ENCODE data around the gene FOXP2. TPM values are rescaled to one million over a fixed set of nuclear protein-coding genes. Genes with fewer than 3 reads are reported as not detected.

FOXP2 gene
- total and polyA plus RNA-seq, 10 of the 15 experiments (the other 5 are each of a cell fraction or from before 2014, with no cell fraction given), result 0.99 to 2.5 (median 1.8) TPM

- TF ChIP-seq SP1 (IDR thresholded peaks at IDR 0.05; ENCODE audit: low read depth, low read length) (no peak), NR2F1 (conservative IDR thresholded peaks at IDR 0.05) (no peak), SMC3 (IDR thresholded peaks at IDR 0.05; ENCODE audit: borderline replicate concordance, low read length) (no peak), NFYB (IDR thresholded peaks at IDR 0.05; ENCODE audit: insufficient read depth, low read depth, low read length) (no peak), SPI1 (IDR thresholded peaks at IDR 0.05; ENCODE audit: borderline replicate concordance, insufficient read depth, low read depth, low read length) (no peak), CEBPZ (IDR thresholded peaks at IDR 0.05; ENCODE audit: low read depth, low read length) (no peak), TARDBP (IDR thresholded peaks at IDR 0.05; ENCODE audit: borderline replicate concordance) (no peak), FOS (IDR thresholded peaks at IDR 0.05; ENCODE audit: borderline replicate concordance, extremely low read depth, insufficient read length) (no peak), ZNF592 (IDR thresholded peaks at IDR 0.05) (no peak)
Measured at GRCh38 chr7:114534953-114535352, 120.3 kb downstream of the FOXP2 start.

More at GRCh38 chr7:114534953-114535352, 120.3 kb downstream of the FOXP2 start:
- Histone ChIP-seq H3K36me3 (ENCODE audit: control insufficient read depth in 2 of 2, insufficient read depth in 2 of 2, low read length in 1 of 2) (no peaks in the 10 kb centered on the region), H3K27ac (ENCODE audit: control insufficient read depth, insufficient read depth) (no peak overlapping the region), H2AFZ (ENCODE audit: control insufficient read depth, low read depth, low read length) (no peak overlapping the region), H3K4me3 (no peak overlapping the region), H3K9me3 (replicated peaks; ENCODE audit: control insufficient read depth, insufficient read depth, low read length) (no peaks in the 10 kb centered on the region), H3K9ac (ENCODE audit: control insufficient read depth, insufficient read depth, low read length) (no peak overlapping the region), H3K27me3 (replicated peaks in 1 of 2; ENCODE audit: control insufficient read depth in 2 of 2, insufficient read depth in 2 of 2, low read length in 1 of 2) (no peaks in the 10 kb centered on the region), H3K79me2 (ENCODE audit: control insufficient read depth, insufficient read depth, low read length) (no peaks in the 10 kb centered on the region), H3K4me2 (ENCODE audit: control insufficient read depth, insufficient read depth) (no peak overlapping the region), H4K20me1 (ENCODE audit: control insufficient read depth, insufficient read depth) (no peaks in the 10 kb centered on the region), H3K4me1 (ENCODE audit: control insufficient read depth, insufficient read depth, low read length) (no peaks in the 10 kb centered on the region)
- RAD21 ChIA-PET (ENCODE audit: unreplicated experiment), result no interaction called here
- FAIRE-seq, result no peak
- WGBS (ENCODE audit: insufficient coverage, insufficient replicate concordance, low lambda C conversion rate, missing lambda C conversion rate), result 19% methylated on average over 2 of the region's 2 CpGs
- POLR2A ChIA-PET, result no interaction called here
- SMC1A ChIA-PET (ENCODE audit: uncharacterized antibody, unreplicated experiment), result interaction anchor here (0.8 kb wide), 1 partner anchor 127 kb away, joined by 3 read pairs; no protein-coding TSS in a partner anchor
- no TSS peak for BruUV-seq (replicated peaks)
- intact Hi-C loops (cut with micrococcal nuclease; ENCODE audit: unreplicated experiment) (loop anchor here (5.0 kb wide), 2 partner anchors 103 to 453 kb away; no protein-coding TSS in a partner anchor), in situ Hi-C loops (cut with MboI) (no loop called here)
- DNase-seq (ENCODE audit: low read depth, low spot score), result no peak
- CTCF ChIA-PET, result no interaction called here
- no peak for ATAC-seq

Measured in GM12878 (cell line).